Liver (tissue), 3 donors: ENCODE results near the gene HACD1.

Experiments used
- CTCF ChIP-seq: fragments of 150-350 bp; IDR thresholded peaks from 2 replicates; pipeline ENCODE4 v1.5.1; 2017; ENCODE audit warnings: improper control_type of control experiment, low read depth, low read length; ENCODE audit not compliant: missing input control
- EGR1 ChIP-seq, 2 donors: IDR thresholded peaks; 2 replicates each; pipeline ENCODE4 v1.6.1; 2016 to 2018; ENCODE audit warnings: antibody characterized with exemption in 2 of 2, low read depth in 2 of 2
- HNF4A ChIP-seq, 2 donors: conservative IDR thresholded peaks; 2 replicates each; pipeline ENCODE4 v1.6.1; 2016; ENCODE audit warnings: antibody characterized with exemption in 2 of 2, mild to moderate bottlenecking in 2 of 2
- MAX ChIP-seq: IDR thresholded peaks from 2 replicates; pipeline ENCODE4 v1.6.1; 2016; ENCODE audit warnings: antibody characterized with exemption
- RAD21 ChIP-seq, 2 donors: IDR thresholded peaks; 2 replicates each; pipeline ENCODE4 v1.6.1; 2016; ENCODE audit warnings: antibody characterized with exemption in 2 of 2, mild to moderate bottlenecking in 2 of 2
- REST ChIP-seq: IDR thresholded peaks from 2 replicates; pipeline ENCODE4 v1.6.1; 2016; ENCODE audit warnings: antibody characterized with exemption, mild to moderate bottlenecking
- TAF1 ChIP-seq: conservative IDR thresholded peaks from 2 replicates; pipeline ENCODE4 v1.6.1; 2016; ENCODE audit warnings: antibody characterized with exemption, mild to moderate bottlenecking
- YY1 ChIP-seq: IDR thresholded peaks from 2 replicates; pipeline ENCODE4 v1.6.1; 2016; ENCODE audit warnings: antibody characterized with exemption, mild to moderate bottlenecking
- donor health status: healthy.
- donor health status: healthy.

DNA sequence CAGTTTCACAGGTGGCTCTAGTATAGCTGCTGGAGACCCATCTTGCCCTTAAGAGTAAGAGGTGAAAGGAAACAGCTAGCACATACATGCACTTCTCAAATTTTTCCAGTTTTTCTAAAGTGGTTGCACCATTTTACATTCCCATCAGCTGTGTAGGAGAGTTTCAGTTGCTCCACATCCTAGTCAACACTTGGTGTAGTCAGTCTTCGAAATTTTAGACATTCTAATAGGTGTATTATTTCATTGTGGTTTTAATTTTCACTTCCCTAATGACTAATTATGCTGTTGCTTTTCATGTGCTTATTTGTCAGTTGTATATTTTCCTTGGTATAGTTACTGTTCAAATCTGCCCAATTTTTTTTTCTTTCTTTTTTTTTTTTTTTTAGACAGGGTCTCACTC lies 9.5 kb upstream of the HACD1 start:
- TF ChIP-seq MAX (no peak), CTCF (no peak), EGR1 (IDR thresholded peaks at IDR 0.05; ENCODE audit: low read depth in 2 of 2) (no peak), TAF1 (no peak), HNF4A (conservative IDR thresholded peaks at IDR 0.05) (no peak), REST (no peak), RAD21 (IDR thresholded peaks at IDR 0.05) (no peak), YY1 (no peak)
